ELR (cell line): Measurements from ENCODE around the gene KCNJ12.
A peak's percentile ranks its signal among the peaks of the same experiment; 100 is the strongest.
"Not testable (repeated sequence)": the region's sequence is repeated elsewhere in the genome, so short reads cannot be mapped to it uniquely, and the experiment has no call there.

Experiments
- DNase-seq: peaks from one replicate; pipeline ENCODE4 v3.0.0-alpha.2; 2015; ENCODE audit warnings: low read depth

The KCNJ12 gene

GRCh38 chr17:21408224-21408623 lies 32.1 kb downstream of the KCNJ12 start:
- DNase-seq: not testable (repeated sequence)

- not testable (repeated sequence) for DNase-seq
Observed at GRCh38 chr17:21408766-21409300, 32.7 kb downstream of the KCNJ12 start.

GRCh38 chr17:21409388-21409787 lies 33.2 kb downstream of the KCNJ12 start:
- not testable (repeated sequence) for DNase-seq

GRCh38 chr17:21409971-21410370 lies 33.8 kb downstream of the KCNJ12 start:
- DNase-seq: not testable (repeated sequence)

- not testable (repeated sequence) for DNase-seq
Observed at GRCh38 chr17:21410371-21410770, 34.2 kb downstream of the KCNJ12 start.

GRCh38 chr17:21410906-21411678 lies 34.9 kb downstream of the KCNJ12 start:
- peak; percentile 37 for DNase-seq

- not testable (repeated sequence) for DNase-seq
Observed at GRCh38 chr17:21411679-21412205, 35.6 kb downstream of the KCNJ12 start.

GRCh38 chr17:21412207-21412681 lies 36.1 kb downstream of the KCNJ12 start:
- DNase-seq: not testable (repeated sequence)

GRCh38 chr17:21413570-21414279 lies 37.6 kb downstream of the KCNJ12 start:
- DNase-seq: not testable (repeated sequence)

GRCh38 chr17:21414616-21415015 lies 38.5 kb downstream of the KCNJ12 start:
- not testable (repeated sequence) for DNase-seq

GRCh38 chr17:21415166-21415990 lies 39.2 kb downstream of the KCNJ12 start:
- not testable (repeated sequence) for DNase-seq

GRCh38 chr17:21416471-21416981 lies 40.4 kb downstream of the KCNJ12 start:
- not testable (repeated sequence) for DNase-seq

GRCh38 chr17:21417349-21417748 lies 41.2 kb downstream of the KCNJ12 start:
- DNase-seq: not testable (repeated sequence)

- DNase-seq: no peak
Observed at GRCh38 chr17:21417921-21418320, 41.8 kb downstream of the KCNJ12 start.

- DNase-seq: no peak
Observed at GRCh38 chr17:21418446-21419298, 42.5 kb downstream of the KCNJ12 start.

- no peak for DNase-seq
Observed at GRCh38 chr17:21419299-21420239, 43.4 kb downstream of the KCNJ12 start.

GRCh38 chr17:21420503-21421090 lies 44.4 kb downstream of the KCNJ12 start:
- DNase-seq: not testable (repeated sequence)

- DNase-seq: not testable (repeated sequence)
Observed at GRCh38 chr17:21421421-21422310, 45.5 kb downstream of the KCNJ12 start.
